Measurements from ENCODE around the gene CEMIP.

The CEMIP gene

GRCh38 chr15:80823995-80824394 lies 44.8 kb downstream of the CEMIP start:
- no peak for DNase-seq

- DNase-seq = no peak
These were observed 46.3 kb downstream of the CEMIP start for GRCh38 chr15:80825361-80826030.

- no peak for DNase-seq
These were observed 49.6 kb downstream of the CEMIP start for GRCh38 chr15:80828796-80829195.

- DNase-seq = no peak
These were observed 51.5 kb downstream of the CEMIP start for GRCh38 chr15:80830677-80831076.

- no peak for DNase-seq
These were observed 52.0 kb downstream of the CEMIP start for GRCh38 chr15:80831192-80831591.

GRCh38 chr15:80831606-80832224 lies 52.5 kb downstream of the CEMIP start:
- DNase-seq = no peak

- DNase-seq = no peak
These were observed 53.5 kb downstream of the CEMIP start for GRCh38 chr15:80832686-80833085.

GRCh38 chr15:80834402-80834801 lies 55.2 kb downstream of the CEMIP start:
- no peak for DNase-seq

- no peak for DNase-seq
These were observed 55.7 kb downstream of the CEMIP start for GRCh38 chr15:80834906-80835305.

- DNase-seq = no peak
These were observed 56.2 kb downstream of the CEMIP start for GRCh38 chr15:80835336-80835735.

GRCh38 chr15:80836223-80836622 lies 57.1 kb downstream of the CEMIP start:
- no peak for DNase-seq

- DNase-seq = no peak
These were observed 57.8 kb downstream of the CEMIP start for GRCh38 chr15:80837006-80837405.

- no peak for DNase-seq
These were observed 58.8 kb downstream of the CEMIP start for GRCh38 chr15:80838012-80838411.

GRCh38 chr15:80838666-80839065 lies 59.5 kb downstream of the CEMIP start:
- DNase-seq = no peak

- DNase-seq = no peak
These were observed 60.6 kb downstream of the CEMIP start for GRCh38 chr15:80839764-80840130.

- no peak for DNase-seq
These were observed 61.3 kb downstream of the CEMIP start for GRCh38 chr15:80840182-80841130.

GRCh38 chr15:80841541-80841940 lies 62.4 kb downstream of the CEMIP start:
- DNase-seq = no peak

GRCh38 chr15:80844011-80844732 lies 65.0 kb downstream of the CEMIP start:
- DNase-seq = no peak

GRCh38 chr15:80846031-80846815 lies 67.1 kb downstream of the CEMIP start:
- DNase-seq = no peak

- no peak for DNase-seq
These were observed 70.1 kb downstream of the CEMIP start for GRCh38 chr15:80849308-80849707.

- no peak for DNase-seq
These were observed 71.8 kb downstream of the CEMIP start for GRCh38 chr15:80850941-80851451.

GRCh38 chr15:80852676-80853075 lies 73.5 kb downstream of the CEMIP start:
- DNase-seq = no peak
